ENCODE data around the gene SDK1. TPM values are rescaled to one million over a fixed set of nuclear protein-coding genes. Genes with fewer than 3 reads are reported as not detected.

SDK1 gene
- total RNA-seq, 2 donors from 2014 or later: 1.3 to 2.6 TPM

DNA sequence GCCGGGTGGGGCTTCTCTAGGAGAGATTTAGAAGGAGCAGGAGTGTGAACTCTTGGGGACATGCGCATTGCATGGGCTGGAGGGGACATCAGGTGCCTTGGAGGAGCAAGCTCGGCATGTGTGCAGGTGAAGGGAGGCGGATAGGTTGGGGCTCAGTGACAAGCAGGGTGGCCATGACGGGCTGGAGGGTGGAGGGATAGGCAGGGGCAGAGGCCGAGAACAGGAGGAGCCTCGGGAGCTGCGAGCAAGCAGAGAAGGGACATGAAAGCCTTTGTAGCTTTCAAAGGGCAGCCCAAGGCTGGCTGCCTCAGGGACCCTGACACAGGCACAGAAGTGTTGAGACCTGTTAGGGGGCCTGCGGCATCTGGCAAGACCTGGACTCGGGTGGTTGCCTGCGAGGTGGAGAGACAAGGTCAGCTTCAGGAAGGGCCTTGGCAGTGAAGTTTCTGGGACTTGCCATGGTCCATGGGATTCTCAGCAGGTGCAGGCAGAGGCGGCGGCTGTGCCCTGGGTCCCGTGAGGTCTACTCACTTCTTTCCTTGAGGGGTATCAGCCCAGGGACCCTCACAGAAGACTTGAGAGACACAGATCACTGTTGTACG lies 664.8 kb downstream of the SDK1 start:
- H3K27ac ChIP-seq: no peak overlapping the region
- no peak overlapping the region for H3K9ac ChIP-seq (ENCODE audit: low read depth in 2 of 2, low read length in 2 of 2)
- no peak overlapping the region for H3K4me3 ChIP-seq
- no peaks in the 10 kb centered on the region for H3K4me1 ChIP-seq
- H3K9me3 ChIP-seq: no peaks in the 10 kb centered on the region
- DNase-seq: no peak
- intact Hi-C loops (cut with DNase I): no loop called here
- TF ChIP-seq, protein P1, sequence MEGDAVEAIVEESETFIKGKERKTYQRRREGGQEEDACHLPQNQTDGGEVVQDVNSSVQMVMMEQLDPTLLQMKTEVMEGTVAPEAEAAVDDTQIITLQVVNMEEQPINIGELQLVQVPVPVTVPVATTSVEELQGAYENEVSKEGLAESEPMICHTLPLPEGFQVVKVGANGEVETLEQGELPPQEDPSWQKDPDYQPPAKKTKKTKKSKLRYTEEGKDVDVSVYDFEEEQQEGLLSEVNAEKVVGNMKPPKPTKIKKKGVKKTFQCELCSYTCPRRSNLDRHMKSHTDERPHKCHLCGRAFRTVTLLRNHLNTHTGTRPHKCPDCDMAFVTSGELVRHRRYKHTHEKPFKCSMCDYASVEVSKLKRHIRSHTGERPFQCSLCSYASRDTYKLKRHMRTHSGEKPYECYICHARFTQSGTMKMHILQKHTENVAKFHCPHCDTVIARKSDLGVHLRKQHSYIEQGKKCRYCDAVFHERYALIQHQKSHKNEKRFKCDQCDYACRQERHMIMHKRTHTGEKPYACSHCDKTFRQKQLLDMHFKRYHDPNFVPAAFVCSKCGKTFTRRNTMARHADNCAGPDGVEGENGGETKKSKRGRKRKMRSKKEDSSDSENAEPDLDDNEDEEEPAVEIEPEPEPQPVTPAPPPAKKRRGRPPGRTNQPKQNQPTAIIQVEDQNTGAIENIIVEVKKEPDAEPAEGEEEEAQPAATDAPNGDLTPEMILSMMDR (IDR thresholded peaks at IDR 0.05): no peak
- no peaks in the 10 kb centered on the region for H3K27me3 ChIP-seq
- H3K36me3 ChIP-seq: no peaks in the 10 kb centered on the region

DNA sequence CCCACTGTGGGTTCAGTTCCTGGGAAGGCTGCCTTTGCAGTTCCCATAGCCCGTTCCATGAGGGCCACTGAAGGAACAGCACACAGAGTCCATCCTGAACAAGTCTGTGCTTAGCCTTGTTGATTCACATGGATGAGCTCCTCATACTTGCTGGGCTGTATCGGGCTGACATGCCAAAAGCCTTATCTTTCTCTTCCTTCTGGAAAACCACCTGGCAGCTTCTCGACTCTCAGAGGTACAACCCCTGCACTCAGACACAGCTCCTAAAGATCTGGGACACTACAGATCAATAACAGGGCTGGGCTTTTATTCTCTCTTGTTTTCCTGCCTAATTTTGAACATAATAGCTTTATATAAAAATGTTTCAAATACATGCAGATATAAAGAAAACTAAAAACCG lies 667.2 kb downstream of the SDK1 start:
- TF ChIP-seq, protein P1 (IDR thresholded peaks at IDR 0.05): no peak
- no peak overlapping the region for H3K27ac ChIP-seq
- no peaks in the 10 kb centered on the region for H3K27me3 ChIP-seq
- H3K9ac ChIP-seq (ENCODE audit: low read depth in 2 of 2, low read length in 2 of 2): no peak overlapping the region
- H3K36me3 ChIP-seq: no peaks in the 10 kb centered on the region
- no peak for DNase-seq
- no peaks in the 10 kb centered on the region for H3K4me1 ChIP-seq
- intact Hi-C loops (cut with DNase I): no loop called here
- H3K4me3 ChIP-seq: no peak overlapping the region
- no peaks in the 10 kb centered on the region for H3K9me3 ChIP-seq

DNA sequence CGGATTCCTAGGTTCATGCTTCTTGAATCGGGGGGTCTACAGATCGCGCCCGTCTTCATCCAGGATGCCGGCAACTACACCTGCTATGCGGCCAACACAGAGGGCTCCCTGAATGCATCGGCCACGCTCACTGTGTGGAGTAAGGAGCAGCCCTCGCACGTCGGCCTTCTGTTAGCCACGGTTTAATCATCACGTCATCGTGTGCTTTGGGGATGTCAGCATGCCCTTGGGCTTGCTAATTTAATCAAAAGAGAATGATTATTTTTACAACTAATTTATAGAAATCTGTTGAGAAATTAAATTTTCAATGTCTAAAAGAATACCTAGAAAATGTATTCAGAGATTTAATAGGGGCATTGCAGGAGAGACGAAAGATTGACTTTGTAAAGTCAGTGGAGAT lies 668.2 kb downstream of the SDK1 start:
- H3K4me3 ChIP-seq: no peak overlapping the region
- no peaks in the 10 kb centered on the region for H3K27me3 ChIP-seq
- H3K36me3 ChIP-seq: no peaks in the 10 kb centered on the region
- no peak for DNase-seq
- no peaks in the 10 kb centered on the region for H3K9me3 ChIP-seq
- H3K9ac ChIP-seq (ENCODE audit: low read depth in 2 of 2, low read length in 2 of 2): no peak overlapping the region
- TF ChIP-seq, protein P1 (IDR thresholded peaks at IDR 0.05): no peak
- no peaks in the 10 kb centered on the region for H3K4me1 ChIP-seq
- intact Hi-C loops (cut with DNase I): no loop called here
- no peak overlapping the region for H3K27ac ChIP-seq

DNA sequence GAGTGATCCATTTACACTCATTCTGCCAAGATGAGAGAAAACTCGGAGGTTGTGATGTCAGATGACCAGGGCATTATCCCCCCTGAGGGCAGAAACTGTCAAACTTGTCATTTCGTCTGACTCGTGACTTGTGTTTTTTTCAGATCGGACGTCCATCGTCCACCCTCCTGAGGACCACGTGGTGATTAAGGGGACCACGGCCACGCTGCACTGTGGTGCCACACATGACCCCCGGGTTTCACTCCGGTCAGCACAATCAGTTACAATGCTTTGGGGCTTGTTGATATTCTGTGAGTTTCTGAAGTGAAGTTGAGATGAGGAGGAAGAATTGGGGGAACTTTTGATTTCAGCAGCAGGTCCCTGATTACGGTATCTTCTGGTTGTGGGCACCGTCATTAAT lies 670.3 kb downstream of the SDK1 start:
- no peak for DNase-seq
- Histone ChIP-seq H3K4me3 (no peak overlapping the region), H3K9me3 (no peaks in the 10 kb centered on the region), H3K9ac (ENCODE audit: low read depth in 2 of 2, low read length in 2 of 2) (no peak overlapping the region), H3K27me3 (no peaks in the 10 kb centered on the region), H3K27ac (no peak overlapping the region), H3K36me3 (no peaks in the 10 kb centered on the region), H3K4me1 (no peaks in the 10 kb centered on the region)
- intact Hi-C loops (cut with DNase I): no loop called here
- TF ChIP-seq, protein P1 (IDR thresholded peaks at IDR 0.05): no peak

DNA sequence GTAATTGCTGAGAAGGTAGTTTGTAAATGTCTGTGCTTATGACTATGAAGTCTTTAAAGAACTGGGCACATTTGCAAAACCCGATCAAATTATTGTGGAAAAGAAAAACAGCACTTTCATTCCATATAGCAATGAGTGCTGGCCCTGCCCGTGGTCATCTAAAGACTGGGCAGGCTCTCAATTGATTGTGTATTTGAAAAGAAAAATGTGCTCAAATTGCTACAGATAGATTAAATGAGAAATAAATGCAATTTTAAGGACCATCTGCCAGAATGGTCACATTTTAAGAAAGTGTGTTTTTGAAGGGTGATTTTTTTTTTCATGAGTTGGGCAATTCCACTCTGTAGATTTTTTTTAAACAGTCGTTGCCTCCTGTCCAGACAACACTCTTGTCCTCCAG lies 672.2 kb downstream of the SDK1 start:
- Histone ChIP-seq H3K4me3 (no peak overlapping the region), H3K4me1 (no peaks in the 10 kb centered on the region), H3K27me3 (no peaks in the 10 kb centered on the region), H3K9ac (ENCODE audit: low read depth in 2 of 2, low read length in 2 of 2) (no peak overlapping the region), H3K27ac (no peak overlapping the region), H3K36me3 (no peaks in the 10 kb centered on the region), H3K9me3 (no peaks in the 10 kb centered on the region)
- TF ChIP-seq, protein P1 (IDR thresholded peaks at IDR 0.05): no peak
- no peak for DNase-seq
- intact Hi-C loops (cut with DNase I): no loop called here

Data from colonic mucosa (tissue), 4 donors.